GM19463 (cell line): ENCODE data around the gene CD276.
"Not testable (repeated sequence)": the region's sequence is repeated elsewhere in the genome, so short reads cannot be mapped to it uniquely, and the experiment has no call there.

Experiments
- ATAC-seq: cut with Tn5 transposase; IDR thresholded peaks from one replicate; pipeline ENCODE4 v1.9.1; 2021; ENCODE audit warnings: mild to moderate bottlenecking, moderate library complexity; ENCODE audit not compliant: unreplicated experiment

CD276 gene

DNA sequence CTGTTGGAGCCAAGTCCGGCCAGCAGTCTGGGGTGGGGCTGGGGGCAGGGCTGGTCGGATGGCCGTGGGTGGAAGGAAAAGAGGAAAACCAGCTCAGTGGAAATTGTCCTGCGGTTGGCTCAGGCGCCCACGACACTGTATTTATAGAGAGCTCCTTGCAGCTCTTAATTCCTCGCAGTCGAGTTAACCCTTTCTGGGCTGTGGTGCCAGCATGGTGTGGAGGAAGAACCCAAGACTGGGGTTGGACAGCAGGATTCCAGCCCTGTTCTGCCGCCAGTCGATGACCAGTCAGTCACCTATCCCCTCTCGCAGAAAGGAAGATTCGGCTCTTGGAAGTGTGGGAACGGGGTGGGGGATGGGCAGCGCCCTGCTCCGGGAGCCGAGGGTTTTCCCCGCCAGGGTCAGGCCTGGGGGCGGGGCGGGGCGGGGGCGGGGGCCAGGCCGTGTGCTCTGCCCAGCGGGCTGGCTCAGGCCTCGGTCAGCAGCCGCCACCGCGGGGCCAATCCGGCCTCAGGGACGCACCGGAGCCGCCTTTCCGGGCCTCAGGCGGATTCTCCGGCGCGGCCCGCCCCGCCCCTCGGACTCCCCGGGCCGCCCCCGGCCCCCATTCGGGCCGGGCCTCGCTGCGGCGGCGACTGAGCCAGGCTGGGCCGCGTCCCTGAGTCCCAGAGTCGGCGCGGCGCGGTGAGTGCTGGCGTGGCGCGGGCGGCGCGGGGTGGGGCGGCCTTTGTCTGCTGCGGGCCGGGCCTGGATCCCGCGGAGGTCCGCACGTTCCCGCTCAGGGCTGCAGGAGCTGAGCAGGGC, at the start of gene CD276:
CD276 (plus strand) TSS at position 607 of the 804 bp plus-strand sequence. CDS start 15,257 bp downstream, outside the sequence.
- ATAC-seq, result no peak

DNA sequence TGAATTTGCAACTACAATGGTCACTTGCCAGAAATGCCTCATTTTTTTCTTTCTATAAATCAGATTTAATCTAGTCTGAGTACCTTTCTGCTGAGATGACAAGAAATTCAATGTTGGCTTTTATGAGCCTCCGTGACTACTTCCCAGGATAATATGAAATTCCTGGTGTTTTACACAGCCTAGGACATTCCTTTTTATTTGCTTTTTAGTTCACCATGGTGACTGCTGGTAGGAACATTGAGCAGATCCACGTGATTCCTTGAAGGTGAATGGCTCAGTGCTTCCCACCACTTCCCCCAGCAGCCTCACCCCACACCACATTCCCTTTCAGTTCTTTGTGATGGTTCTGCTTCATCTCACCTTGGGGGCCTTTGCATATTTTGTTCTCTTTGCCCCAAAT, 46.7 kb upstream of the CD276 start:
- ATAC-seq, result no peak

DNA sequence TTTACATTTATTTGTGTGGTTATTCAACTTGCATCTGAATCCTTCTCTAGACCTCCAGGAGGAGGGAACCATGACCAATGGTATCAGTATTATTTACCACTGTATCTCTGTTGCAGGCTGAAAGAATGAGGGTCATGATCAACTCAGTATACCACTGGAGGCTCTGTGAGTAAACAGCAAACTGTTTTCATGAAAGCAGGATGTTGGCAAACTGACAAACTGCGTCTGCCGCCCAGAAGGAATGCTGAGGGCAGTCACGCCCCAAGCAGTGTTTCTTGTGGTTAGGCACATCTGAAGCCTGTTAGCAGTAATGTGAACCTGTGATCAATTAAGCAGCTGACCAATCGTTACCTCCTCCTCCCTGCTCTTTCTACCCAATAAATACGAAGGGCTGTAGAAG, 44.7 kb upstream of the CD276 start:
- not testable (repeated sequence) for ATAC-seq

DNA sequence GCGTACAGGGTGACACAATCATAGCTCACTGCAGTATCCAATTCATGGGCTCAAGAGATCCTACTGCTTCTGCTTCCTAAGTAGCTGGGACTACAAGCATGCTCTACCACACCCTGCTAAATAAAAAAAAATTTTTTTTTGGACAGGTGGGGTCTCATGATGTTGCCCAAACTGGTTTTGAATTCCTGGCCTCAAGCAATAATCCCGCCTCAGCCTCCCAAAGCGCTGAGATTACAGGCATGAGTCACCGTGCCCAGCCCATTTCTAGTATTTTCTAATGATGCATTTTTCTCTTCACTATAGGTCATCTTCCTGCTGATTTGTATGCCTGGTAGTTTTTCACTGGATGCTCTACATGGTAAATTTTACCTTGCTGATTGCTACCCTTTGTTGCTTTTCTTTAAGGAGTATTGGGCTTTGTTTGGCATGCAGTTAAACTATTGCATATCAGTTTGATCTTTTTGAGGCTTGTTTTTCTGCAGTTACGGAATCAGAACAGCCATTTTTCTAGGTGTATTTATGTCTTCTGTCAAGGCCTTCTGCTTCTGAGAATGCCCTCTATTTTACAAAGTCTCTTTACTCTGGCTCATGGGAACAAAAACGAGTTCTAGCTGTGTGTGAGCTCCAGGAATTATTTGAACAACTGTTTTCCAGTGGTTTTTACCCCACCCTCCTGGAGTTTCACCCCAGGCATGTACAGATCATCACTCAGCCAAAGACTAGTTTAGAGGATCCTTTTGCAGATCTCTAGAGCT, 36.7 kb upstream of the CD276 start:
- ATAC-seq, result no peak

DNA sequence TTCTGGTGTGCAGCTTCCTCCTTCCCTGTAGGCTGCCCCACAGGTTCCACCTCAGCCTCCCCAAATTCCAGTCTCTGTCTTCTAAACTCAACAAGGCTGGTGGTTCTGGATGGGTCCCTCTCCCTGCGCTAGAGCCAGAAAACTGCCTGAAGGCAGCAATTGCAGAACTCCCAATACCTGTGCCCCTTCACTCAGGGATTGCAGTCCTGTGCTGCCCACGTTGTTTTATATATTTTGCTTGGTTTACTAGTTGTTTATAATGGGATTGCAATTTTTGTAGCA, 36.2 kb upstream of the CD276 start:
- no peak for ATAC-seq

DNA sequence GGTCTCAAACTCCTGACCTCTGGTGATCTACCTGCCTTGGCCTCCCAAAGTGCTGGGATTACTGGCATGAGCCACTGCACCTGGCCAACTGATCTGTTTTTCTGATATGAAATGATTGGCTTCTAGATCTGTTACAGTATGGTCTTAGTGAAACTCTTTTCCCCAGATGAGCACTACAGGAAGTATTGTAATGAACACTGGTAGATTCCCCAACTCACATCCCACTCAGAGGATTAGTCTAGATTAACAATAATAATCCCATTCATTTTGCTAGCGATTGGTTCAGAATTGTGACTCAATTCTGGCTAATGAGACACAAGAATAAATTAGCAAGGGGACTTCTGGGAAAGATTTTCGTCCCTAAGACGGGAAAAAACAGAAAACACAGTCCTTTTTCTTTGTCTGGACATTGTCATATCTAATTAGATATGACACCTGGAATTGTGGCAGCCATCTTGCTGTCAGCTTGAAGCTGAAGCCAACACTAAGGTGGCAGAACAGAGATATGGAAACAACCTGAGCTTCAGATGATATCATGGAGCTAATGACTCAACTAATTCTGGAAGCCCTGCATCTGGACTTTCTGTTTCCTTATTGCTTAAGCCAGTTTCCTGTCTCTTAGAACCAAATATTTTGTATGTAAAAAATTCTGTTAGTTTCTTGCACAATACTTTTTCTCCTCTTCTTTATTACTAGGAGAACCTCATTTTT, 33.6 kb upstream of the CD276 start:
- ATAC-seq, result no peak

DNA sequence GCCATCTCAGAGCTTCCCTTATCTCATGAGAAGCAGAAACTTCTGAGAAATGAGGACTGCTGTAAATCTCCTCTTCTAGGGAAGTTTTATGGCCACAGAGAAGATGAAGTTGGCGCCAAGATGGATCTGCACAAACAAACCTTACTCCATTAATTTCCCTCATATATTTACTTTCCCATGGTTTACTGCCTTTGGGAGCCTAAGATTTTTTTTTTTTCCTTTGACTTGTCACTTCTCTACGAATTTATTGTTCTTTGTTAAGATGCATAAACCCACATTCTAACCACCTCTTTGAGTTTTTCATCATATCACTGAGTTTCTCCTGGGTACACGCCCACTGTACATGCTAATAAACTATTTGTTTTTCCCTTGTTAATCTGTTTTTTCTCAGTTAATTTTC, 29.5 kb upstream of the CD276 start:
- no peak for ATAC-seq

DNA sequence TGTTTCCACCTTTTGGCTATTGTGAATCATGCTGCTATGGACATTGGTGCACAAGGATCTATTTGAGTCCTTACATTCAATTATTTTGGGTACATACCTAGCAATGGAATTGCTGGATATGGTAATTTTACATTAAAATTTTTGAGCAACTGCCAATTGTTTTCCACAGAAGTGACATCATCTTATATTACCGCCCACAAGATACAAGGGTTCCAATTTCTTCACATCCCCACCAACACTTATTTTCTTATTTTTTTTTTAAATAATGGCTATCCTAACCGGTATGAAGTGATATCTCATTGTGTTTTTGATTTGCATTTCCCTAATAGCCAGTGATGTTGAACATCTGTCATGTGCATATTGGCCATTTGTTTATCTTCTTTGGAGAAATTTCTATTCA, 28.5 kb upstream of the CD276 start:
- no peak for ATAC-seq

DNA sequence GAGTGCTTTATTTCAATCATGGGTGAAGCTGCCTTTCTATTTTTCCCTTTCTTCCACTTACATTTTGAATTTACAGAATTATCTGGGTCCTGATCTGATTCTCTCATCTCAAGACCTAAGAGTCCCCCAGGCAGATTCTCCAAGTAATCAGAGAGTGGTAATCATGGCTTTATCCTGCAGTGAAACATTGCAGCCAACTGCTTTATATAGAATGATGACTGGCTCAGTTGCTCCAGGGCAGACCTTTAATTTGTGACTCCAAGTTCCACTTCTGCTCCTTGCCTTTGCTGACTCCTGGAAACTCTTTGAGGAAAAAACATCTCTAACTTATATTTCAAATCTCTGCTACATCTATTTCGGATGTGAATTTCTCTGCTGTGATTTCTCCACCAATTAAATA, 25.5 kb upstream of the CD276 start:
- ATAC-seq, result no peak

DNA sequence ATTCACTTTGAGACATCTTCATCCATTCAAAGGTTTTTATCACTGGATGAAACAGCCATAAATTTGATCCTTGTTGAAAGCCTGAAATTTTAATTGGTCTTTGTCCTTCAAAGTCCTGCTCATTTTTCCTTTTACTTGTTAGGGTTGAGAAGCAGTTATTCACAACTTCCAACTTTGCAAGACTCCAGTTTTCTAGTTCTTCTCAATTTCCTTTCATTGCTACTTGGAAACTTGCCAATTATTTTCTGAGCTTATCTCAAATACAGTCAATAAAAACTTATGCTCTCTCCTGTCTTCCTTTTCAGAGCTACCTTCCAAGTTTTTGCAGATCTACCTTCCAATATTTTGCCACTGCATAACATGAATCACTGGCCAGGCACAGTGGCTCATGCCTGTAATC, 23.7 kb upstream of the CD276 start:
- ATAC-seq, result no peak

DNA sequence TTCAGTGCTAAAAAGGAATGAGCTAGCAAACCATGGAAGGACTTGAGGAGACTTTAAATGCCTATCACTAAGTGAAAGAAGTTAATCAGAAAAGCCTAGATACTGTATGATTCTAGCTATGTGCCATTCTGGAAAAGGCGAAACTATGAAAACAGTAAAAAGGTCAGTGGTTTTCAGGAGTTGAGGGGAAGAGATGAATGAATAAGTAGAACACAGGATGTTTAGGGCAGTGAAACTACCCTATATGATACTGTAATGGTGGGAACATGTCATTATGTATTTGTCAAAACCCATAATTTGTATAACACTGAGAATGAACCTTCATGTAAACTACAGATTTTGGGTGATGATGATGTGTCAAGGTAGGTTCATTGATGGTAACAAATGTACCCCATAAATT, 9.6 kb upstream of the CD276 start:
- ATAC-seq, result no peak

DNA sequence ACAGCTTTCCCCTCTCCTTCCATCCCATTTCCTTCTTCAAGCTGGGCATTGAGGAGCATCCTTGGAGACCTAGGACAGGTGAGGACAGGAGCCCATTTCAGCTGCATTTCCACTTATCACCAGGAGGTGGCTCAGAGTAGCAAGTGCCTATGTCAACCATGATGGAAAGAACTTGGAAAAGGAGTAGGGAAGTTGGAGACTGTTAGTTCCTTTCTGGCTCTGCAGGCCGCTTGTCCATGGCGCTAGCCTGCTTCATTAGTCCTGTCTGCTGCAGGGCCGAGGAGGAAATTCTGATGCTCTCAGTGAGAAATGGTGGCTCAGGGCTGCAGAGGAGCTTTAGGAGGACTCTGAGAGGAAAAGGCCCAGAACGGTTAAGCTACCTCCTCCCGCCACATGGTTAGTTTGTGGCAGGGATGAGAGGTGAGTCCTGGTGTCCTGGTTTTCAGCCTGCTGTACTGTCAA, 7.0 kb upstream of the CD276 start:
- ATAC-seq, result no peak

DNA sequence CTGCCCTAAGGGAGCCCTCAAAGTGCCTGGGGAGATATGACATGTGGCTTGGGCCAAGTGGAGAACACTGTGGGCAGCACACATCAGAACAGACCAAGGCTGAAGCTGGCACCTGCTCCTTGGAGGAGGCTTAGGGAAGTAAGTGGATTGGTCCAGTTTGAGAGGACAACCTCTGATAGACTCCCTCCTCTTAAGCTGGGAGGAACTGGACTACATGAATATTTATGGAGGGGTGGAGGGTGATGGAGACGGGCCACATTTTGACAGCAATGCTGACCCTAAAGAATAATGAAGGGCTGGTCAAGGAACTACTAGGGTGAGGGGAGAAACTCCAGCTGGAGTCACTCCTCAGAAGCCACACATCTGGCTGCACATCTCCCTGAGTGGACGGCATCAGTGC, 6.5 kb upstream of the CD276 start:
- no peak for ATAC-seq

DNA sequence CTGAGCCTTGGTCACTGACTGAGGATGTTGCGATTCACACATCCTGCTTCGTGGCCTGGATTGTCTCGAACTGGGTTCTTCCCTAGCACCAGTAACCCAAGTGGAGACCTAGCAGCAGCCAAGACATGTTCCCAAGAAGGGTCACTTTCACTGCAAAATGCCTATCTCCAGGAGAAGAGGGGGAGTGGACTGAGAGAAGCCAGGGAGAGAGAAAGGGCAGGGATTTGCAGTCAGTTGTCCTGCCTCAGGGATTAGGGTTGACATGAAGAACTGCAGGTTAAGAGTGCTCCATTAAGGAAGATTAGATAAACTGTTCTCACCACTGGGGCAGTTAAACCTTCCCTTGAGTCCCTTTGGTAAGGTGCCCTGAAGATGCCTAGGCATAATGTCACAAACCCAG, 5.7 kb upstream of the CD276 start:
- no peak for ATAC-seq

DNA sequence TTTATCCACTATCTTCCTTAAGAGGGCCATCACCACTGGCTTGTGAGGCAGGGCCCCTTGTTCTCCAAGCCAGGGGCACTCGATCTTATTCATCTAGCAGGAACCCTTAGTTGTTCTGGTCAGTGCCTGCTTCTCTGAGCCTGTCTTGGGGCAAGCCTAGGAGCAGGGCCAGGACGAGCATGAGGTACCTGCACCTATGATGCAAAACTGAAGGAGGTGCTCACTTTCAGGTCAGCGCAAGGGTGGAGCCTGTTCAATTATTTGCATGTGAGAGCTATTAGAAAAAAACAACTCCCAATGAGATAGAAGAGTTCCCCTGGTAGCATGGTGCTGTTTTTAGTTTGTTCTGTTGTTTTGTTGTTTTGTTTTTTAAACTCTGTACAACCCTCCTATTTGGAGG, 5.0 kb upstream of the CD276 start:
- ATAC-seq, result no peak

DNA sequence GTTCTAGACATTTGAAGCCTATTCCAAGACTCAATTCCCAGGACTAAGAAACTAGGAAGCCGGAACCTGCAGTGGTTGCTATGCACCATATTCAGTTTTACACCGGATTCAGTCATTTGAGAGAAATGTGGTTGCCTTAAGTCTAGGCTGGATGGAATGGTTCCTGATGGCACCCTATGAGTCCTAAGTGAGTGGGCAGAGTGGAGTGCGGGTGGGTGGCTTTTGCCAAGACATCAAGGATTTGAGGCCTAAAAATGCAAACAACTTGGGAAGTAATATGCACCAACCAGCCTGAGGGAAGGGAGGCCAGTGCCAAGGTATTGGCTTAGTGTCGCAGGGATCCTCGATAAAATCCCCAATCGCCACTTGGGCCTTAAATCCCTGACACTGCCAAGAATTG, 4.2 kb upstream of the CD276 start:
- ATAC-seq, result no peak

DNA sequence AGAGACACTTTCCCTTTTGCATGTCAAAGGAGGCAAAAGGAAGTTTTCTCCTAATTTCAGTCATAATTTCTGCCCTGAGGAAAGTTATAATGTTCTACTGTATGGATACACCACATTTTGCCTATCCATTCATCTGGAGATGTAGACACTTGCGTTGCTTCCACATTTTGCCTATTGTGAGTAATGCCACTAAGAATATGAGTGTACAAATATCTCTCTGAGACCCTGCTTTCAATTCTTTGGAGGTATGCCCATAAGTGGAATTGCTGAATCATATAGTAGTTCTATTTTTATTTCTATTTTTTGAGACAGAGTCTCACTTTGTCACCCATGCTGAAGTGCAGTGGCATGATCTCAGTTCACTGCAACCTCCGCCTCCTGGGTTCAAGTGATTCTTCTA, 3.6 kb upstream of the CD276 start:
- ATAC-seq, result no peak

DNA sequence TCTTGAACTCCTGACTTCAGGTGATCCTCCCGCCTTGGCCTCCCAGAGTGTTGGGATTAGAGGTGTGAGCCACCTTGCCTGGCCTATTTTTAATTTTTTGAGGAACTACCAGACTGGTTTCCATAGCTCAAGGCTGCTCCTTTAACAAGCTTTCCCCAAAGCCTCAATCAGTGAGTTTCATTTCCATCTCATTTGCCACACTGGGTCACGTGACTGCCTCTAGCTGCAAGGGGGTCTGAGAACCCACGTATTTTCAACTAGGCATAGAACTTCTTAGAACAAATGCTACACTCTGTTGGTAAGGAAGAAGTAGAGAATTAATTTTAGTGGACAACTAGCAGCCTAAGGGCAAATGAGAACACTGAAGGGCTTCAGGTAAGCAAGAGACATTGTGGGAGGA, 3.1 kb upstream of the CD276 start:
- no peak for ATAC-seq

DNA sequence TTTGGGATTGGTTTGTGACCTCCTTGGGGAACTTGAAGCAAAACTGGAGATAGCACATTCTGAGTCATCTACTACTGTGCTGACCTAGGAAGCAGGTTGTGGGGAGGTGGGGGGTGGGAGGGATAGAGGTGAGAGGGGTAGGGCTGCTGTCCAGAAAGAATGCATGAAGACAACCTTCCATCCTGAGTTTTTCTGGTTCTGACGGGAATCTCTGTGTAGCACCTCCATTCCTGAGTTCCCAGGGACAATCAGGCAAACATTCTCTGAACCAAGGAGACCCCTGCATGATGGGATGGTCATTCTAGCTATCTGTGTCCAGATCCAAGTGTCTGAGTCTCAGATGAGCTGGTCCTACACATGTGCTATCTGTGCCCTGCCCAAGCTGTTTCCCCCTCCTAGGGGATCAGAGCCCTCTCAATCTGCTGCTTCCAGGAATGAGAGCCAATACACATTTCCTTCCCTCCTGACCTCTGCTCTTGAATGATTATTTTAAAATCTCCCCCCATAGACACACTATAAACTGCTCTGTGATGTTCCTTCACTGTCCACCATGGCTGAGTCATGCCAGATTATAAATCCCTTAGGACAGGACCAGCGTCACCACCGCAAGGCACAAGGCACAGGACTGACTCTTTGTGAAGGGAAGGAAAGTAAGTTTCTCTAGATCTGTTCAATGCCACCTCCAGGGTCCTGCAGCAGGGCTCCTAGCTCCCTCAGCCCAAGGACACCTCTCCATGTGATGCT, 2.2 kb upstream of the CD276 start:
- no peak for ATAC-seq

DNA sequence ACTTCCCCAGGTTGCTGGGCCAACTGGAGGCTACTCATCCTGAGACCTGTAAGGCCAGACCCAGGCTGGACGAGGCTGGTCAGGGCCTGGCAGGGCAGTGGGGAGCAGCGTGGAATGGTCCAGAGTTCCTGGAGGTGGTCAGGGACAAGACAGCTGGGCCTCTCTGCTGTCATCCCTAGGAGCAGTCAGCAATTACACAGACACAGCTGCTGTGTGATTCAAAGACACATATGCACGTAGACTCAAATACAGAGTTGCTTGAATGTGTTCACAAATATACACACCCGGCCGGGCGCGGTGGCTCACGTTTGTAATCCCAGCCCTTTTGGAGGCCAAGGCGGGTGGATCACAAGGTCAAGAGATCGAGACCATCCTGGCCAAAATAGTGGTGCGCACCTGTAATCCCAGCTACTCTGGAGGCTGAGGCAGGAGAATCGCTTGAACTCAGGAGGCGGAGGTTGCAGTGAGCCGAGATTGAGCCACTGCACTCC, 1.5 kb upstream of the CD276 start:
- ATAC-seq, result no peak

DNA sequence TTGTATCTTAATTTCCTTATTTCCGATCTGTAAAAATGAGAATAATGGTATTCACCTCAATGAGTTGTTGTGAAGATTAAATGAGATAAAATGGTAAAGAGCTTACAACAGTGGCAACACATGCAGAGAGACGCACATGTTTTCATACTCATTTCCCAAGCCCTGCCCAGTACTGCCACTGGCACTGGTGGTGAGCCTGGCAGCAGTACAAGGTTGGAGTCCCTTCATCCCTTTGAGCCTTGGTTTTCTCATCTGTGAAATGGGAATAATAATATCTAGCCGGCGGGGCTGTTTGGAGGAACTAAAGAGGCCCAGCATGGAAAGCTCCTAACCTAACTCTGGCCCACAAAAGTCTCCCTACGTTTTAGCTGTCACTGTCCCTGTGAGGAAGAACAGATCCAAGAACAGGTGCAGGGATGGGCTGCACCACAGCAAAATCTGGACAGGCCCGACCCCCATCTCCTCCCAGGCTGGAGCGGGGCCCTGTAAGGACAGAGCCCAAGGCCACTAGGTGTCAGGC, 866 bp upstream of the CD276 start:
- no peak for ATAC-seq
